HG03354 (cell line): ENCODE data around the gene OR6N1.

Experiments used
- ATAC-seq: cut with Tn5 transposase; IDR thresholded peaks from one replicate; pipeline ENCODE4 v1.9.1; 2021; ENCODE audit warnings: mild to moderate bottlenecking; ENCODE audit not compliant: unreplicated experiment, poor library complexity, severe bottlenecking

Gene OR6N1, protein sequence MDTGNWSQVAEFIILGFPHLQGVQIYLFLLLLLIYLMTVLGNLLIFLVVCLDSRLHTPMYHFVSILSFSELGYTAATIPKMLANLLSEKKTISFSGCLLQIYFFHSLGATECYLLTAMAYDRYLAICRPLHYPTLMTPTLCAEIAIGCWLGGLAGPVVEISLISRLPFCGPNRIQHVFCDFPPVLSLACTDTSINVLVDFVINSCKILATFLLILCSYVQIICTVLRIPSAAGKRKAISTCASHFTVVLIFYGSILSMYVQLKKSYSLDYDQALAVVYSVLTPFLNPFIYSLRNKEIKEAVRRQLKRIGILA

DNA sequence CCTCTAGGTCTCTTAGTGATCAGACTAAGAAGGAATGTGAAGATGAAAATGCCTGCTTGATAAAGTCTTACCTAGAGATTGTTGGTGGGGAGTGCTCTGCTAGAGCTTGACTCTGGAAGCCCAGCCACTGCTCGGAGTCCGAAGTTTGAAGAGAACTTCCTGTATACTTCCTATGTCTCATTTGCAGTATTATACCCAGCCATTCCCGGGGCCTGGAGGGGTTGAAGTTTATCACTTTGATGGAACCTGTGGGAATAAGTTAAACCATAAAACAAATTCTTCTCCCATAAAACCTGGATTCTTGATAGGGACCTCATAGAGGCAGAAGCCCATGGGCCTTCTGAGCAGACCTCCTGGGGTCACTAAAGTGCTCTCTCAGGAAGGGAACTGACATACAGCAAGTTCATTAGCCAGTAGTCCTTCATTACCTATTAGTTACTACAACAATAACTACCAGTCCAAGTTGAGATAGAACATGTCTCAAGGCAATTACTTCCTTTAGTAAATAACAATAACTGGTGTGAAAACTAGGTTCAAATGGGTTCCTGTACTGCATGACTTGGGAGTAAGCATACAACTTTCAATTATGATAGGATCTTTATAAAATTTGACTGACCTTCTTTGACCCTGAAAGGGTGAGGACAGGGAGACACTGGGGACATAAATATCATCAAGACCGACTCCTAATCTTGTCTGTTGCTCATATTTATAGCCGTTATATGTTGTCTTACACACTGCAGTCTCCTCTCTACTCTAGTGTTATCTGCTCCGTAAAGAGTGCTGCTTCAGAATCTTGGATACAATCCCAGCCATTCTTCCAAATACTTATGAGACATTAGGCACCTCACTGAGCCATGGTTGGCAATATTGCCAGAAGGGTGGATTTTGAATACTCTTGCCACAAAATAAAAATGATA lies at the start of gene OR6N1:
OR6N1 (minus strand) TSS at position 246 of the 917 bp plus-strand sequence. CDS start 5,513 bp downstream, outside the sequence.
- no peak for ATAC-seq

DNA sequence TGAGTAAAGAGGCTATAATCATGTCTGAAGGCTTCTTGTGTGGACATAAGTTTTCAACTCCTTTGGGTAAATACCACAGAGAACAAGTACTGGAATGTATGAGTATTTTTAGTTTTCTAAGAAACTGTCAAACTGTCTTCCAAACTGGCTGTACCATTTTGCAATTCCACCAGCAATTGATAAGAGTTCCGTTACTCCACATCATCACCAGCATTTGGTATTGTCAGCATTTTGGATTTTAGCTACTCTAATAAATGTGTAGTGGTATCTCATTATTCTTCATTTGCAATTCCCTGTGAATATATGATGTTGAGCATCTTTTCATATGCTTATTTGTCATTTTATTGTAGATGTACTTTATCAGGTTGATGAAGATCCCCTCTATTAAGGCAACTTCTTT lies 49.7 kb upstream of the OR6N1 start:
- no peak for ATAC-seq

DNA sequence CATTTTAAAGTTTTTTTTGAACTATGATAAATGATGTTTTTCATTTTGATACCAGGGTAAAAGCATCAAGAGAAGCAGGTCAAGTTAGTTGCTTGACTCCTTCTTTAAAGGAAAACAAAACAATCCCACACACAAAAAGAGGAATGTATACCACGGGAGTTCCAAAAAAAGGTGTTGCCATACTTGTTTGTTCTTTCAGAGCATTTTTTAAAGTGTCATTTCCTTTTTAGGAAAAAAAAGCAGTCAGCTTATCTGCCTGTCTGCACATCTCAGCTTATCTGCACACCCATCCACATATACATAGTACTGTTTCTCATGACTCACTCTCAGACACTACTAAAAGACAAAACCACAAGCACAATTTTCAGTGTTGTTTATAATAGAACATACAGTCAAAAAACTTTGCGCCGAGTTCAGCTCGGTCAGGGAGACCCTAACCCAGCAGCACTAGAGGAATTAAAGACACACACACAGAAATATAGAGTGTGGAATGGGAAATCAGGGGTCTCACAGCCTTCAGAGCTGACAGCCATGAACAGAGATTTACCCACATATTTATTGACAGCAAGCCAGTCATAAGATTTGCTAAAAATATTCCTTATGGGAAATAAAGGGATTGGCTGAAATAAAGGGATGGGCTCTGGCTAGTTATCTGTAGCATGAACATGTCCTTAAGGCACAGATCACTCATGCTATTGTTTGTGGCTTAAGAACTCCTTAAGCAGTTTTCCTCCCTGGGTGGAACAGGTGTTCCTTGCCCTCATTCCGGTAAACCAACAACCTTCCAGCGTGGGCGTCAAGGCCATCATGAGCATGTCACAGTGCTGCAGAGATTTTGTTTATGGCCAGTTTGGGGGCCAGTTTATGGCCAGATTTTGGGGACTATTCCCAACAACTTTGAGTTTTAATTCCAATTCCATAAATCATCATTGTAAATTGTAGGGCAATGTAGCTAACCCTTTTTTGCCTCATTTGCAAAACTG lies 47.8 kb upstream of the OR6N1 start:
- ATAC-seq = peak; percentile 62

DNA sequence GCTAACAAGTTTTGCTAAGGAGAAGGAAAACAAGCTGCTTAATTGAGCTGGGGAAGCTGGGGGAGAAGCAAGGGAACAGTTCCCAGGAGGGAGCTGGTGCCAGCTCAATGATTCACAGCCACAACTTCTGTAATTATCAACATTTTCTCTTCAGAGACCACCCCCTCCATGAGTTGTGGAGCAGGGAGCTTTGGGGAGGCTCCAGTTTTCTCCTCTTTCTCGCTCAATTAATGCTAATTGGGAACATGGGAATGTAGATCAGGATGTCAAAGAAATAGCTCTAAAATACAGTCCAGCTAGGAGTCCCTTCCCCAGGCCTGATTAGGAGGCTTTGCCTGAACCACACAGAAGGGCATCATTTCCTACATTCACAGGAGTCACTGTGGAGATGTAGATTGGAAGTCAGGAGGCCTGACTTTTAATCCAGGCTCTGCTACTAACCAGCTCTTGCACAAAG lies 47.0 kb upstream of the OR6N1 start:
- ATAC-seq = no peak

DNA sequence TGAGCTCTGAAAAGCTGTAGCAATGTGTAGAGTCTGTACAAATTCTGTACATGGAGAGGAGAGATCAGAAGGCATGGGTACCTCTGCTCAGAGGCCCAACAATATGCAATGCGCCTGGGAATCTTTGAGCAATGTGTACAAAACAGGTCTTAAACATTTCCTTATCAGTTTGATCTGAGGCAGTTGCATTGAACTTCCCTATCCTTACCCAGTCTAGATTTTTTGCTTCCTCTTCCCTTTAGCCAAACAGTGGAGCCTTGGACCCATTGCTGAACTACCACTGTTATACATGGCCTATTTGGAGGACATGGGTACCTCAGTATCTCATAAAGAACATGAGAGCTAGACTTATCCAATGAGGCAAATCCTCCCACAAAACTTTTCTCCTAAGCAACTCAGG lies 46.6 kb upstream of the OR6N1 start:
- ATAC-seq = no peak

DNA sequence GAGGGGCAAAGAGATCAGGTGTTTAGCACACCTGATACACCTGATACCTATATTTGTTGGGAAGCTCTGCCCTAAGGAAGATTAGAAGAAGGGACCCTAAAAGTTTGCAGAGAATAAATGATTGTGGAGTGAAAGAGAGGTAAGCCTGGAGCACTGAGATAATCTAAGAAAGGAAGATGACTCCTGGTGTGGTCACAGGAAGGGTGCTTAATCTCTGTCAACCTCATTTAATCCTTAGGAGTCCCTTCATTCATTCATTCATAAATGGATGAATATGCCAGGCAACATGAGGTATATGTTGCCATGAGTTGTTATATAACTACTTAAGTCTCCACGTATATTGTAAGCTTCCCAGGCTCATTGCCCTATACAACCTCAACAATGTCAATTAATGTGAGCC lies 43.0 kb upstream of the OR6N1 start:
- ATAC-seq = no peak

DNA sequence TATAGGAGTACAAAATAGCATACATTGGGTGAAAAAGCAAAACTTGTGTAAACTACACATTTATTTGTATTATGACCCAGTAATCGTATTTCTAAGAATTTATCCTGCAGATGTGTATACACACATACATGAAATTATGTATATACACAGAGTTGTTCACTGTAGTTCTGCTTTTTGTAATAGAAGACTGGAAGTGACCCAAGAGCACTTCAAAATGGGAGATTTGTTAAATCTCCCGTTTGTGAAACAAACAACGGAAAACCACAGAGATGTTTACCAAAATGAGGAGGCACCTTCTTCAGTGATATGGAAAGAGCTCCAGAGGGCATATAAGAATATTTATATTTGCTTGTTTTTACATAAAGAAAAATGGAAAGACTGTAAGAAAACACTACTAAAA lies 41.2 kb upstream of the OR6N1 start:
- no peak for ATAC-seq

DNA sequence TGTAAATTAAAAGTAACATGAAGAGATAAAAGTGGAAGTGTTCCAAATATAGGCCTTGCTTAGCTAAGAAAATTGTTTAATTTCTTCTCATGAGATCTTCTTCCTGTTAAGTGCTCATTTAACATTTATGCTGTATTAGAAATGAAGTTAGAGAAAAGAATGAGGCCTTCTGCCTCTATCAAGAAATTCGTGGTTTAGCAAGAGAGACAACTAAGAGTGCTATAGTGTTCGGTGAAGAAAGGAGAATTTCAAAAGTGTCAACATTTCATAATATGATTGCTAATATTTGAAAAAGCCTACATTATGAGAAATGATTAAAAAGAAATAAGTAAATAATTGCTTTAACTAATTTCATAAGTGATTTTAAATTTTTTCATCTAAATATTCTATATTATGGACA lies 40.3 kb upstream of the OR6N1 start:
- ATAC-seq = no peak

DNA sequence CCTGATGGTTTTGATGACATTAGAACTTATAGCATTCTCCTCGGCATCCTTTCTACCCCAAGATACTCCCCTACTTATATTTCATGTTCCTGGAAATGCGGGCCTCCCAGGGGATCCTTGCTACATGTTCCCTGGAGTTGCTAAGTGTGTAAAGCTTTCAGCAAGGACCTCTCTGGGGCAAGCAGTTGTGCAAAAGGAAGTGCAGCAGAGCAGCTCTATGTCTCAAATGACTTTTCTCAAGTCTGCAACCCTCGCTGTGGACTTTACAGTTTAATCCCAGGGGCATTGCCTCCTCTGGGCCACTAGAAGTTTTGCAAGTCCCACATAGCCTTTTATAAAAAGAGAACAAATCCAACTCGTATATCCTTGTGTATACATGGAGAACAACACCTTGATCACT lies 38.3 kb upstream of the OR6N1 start:
- ATAC-seq = no peak

DNA sequence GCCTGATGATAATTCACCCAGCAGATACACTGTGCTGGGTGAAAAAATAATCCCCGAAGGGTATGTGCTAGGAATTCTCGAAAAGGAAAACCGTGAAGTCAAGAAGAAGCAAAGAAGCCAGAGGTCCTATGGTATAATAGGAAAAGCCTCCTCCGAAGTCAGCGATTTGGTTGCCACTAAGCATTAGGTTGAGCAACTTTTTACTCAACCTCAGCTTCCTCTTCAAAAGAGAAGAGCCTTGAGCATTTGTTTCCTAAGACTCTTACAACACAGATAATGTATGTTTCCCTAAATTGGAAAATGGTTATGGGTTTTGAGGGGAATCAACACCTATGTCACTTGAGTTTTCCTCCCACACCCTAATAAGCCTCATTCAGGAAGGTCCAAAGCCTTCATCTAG lies 37.9 kb upstream of the OR6N1 start:
- ATAC-seq = no peak

DNA sequence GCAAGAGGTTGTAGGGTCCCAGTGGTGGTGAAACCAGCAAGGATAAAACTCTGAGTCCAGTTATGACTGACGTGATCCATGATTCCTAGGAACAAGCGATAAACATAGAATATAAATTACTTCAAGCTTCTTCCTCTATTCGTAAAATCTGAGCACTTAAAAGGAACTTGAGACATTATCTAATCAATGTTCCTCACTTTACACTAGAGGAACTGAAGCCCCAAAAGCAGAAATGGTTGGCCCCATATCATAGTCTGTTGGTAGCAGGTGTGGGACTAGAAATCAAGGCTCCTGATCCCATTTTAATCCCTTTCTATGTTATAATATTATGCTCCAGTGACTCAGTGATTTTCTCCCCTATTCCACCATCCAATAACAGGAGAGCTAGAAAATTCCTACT lies 37.3 kb upstream of the OR6N1 start:
- no peak for ATAC-seq

DNA sequence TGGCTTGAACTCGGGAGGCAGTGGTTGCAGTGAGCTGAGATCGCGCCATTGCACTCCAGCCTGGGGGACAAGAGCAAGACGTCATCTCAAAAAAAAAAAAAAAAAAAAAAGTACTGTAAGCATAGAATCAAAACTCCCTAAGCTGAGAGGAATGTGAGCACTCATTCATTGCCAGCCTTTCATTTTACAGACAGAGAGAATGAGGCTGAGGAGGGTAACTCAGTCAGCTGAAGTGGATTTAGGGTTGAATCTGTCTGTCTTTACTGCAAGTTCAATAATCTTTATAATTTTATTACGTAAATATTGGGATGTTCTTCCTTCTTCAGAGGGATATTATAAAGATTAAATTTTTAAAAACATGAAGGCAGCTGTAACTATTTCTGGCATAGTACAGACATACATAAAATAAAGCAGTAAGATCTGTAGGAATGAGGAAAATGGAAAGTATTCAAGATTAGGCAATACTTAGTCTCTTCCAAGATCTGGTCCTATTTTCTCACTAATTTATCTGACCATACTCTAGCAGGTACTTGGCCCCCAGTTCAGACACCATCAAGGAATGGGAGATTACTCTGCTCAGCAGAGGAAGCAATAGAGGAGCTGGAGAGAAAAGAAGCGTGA lies 35.0 kb upstream of the OR6N1 start:
- ATAC-seq = no peak

DNA sequence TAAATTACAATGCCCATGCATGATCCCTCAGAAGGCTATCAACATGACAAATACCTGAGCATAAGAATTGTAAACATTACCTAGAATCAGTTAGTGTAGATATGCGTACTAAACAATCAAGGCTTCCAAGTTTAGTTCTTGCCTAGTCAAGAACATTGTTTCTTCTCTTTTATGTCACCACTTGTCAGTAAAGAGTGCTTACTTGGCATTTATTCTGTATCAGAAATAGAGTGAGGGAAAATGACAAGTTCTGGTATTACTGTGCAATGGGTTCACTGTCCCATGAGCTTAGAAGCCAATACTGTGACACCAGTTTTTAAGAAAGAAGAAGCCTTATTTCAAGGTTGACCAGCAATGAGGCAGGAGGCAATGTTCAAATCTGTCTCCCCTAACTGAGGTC lies 31.7 kb upstream of the OR6N1 start:
- no peak for ATAC-seq

DNA sequence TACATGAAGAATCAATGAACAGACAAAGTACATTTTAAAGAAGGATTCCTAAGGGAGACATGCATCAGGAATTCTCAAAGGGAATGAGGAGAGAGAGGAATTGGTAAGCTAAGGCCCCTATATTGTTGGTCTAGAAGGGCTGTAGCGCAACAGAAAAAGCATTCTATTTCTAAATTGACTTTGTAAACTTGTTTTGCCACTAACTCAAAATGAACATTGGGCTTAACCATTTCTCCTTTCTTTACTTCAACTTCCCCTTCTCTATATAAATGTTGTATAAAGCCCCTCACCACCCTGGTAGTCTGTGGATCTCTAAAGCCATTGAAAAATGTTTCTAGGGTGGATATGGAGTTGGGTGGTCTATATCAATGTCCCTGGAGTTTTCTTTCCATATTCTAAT lies 29.4 kb upstream of the OR6N1 start:
- no peak for ATAC-seq

DNA sequence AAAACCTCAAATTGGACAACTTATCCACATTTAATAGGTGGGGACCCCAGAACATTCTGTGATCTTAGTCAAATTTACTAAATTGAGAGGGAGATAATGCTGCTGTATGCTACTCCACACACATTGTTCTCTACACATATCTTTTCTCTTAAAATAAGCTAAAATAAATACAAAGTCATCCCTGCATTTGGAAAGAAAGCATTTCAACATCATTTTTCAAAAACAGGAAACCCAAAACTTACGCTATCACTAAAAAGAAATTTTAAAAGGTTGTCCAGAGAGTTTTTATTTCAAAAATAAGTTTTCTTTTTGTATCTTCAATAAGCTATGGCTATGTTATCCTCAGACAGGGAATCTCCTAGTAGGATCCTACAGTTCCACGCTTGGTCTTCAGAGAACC lies 28.5 kb upstream of the OR6N1 start:
- ATAC-seq = no peak

DNA sequence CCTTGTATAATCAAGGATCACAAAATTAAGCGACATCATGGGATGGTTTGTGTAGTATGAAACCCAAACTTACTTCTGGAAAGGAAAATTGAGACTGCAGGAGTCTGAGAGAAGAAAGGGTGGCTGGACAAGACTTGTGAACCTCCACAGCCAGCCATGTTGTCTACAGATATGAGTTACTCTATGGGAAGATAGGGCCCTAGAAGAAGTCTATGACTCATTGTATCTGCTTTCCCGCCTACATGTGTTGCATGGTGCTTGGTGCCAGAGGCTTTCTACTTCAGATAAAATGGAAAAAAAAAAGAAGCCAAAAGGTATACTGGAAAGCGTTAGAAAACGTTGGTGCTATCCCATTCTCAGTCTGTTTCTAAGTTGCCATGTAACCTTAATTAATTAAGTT lies 27.7 kb upstream of the OR6N1 start:
- ATAC-seq = no peak

DNA sequence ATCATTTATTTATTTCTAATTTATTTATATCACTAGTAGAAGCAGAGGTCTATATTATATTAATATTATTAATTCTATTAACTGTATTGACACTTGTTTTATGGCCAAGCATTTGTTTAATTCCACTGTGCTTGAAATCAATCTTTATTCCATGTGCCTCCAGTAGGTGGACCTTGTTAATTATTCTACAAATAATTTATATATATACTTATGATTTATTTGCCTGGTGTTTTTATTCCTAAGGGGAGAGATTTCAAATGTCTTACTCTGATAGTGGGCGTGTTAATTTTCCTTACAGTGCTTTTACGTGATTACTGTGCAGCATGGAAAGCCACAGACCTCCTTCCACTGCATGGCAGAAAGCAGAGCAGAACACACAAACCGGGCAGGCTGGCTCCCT lies 26.5 kb upstream of the OR6N1 start:
- no peak for ATAC-seq

DNA sequence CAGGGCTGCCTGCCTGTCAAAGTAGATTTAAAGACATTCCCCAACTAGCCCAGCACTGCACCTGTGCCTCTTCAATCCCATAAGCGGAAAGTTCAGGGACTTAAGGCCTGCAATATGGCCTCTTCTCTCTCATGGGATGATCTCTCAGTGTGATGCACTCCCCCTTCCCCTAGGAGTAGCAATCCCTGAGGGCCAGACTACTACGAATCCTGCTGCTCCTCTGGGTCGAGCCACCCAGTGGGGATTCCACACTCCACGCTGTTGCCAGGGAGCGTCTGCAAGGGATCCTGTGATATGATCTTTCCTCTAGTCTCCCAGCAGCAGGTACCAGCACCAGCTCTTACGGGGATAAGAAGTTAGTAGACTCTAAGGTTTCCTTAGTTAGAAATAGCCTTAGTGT lies 22.3 kb upstream of the OR6N1 start:
- ATAC-seq = no peak

DNA sequence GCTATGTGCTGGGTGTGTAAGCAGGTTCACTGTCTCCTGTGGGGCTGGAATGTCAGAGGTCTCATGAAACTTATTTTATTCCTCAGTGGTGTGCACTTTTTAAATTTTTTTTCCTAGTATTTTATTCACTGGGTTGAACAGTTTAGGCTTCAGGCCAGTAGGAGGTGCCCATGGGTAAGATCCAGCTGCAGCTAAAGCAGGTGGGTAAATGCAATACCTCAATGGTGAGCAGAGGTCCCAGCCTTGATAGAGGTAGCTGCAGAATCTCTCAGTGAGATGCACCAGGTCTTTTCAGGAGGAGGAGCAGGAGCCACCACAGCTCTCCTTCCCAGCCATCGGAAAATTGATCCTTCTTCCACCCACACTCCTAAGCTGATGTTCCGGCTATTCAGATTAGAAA lies 21.6 kb upstream of the OR6N1 start:
- ATAC-seq = no peak

DNA sequence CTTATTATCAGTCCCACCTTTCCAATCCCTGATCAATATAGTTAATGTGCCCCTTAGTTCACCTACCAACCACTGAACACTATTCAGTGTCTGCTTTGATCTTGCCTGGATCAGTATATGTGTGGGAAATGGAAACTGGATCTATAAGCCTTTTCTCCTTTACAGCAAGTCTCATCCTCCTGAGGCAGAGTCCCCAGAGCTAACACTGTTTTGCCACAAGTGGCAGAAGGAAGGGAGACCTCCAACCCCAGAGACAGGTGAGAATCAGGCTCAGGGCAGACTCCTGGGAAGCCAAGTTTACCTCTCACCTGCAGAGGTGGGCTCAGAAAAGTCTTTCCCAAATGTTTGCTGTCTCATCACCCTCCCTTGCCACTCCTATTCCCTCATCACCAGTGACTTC lies 9.1 kb upstream of the OR6N1 start, which contains the start of gene OR6N2:
OR6N2 (minus strand) TSS at position 101 of the 400 bp plus-strand sequence. CDS start 3,569 bp downstream, outside the sequence.
- no peak for ATAC-seq
